GM23338 (cell line): ENCODE data around the gene ACSBG1. TPM values are rescaled to one million over a fixed set of nuclear protein-coding genes. Genes with fewer than 3 reads are reported as not detected.

Experiments
- ATAC-seq: fragments of 200-7000 bp; cut with Tn5 transposase; 3 replicates; pipeline ENCODE4 v1.9.1; 2020
- DNase-seq: peaks from one replicate; pipeline ENCODE4 v3.0.0-alpha.2; 2015; ENCODE audit warnings: low spot score
- H2AFZ ChIP-seq: fragments of 200-600 bp; sonication (generic); 2 replicates; pipeline ENCODE4 v1.8.0; 2016; ENCODE audit warnings: antibody characterized with exemption, mild to moderate bottlenecking, moderate library complexity
- H3F3A ChIP-seq: fragments of 200-600 bp; sonication (generic); replicated peaks from 2 replicates; pipeline ENCODE4 v1.8.0; 2017; ENCODE audit warnings: antibody characterized with exemption, mixed run types, low read depth
- H3K27ac ChIP-seq: fragments of 200-600 bp; sonication (generic); 2 replicates; pipeline ENCODE4 v1.6.1; 2016; ENCODE audit warnings: low read depth
- H3K27me3 ChIP-seq: fragments of 200-600 bp; sonication (generic); 2 replicates; pipeline ENCODE4 v1.8.0; 2016; ENCODE audit warnings: mild to moderate bottlenecking, mixed run types, moderate library complexity; ENCODE audit not compliant: insufficient read depth
- H3K36me3 ChIP-seq: fragments of 200-600 bp; sonication (generic); 2 replicates; pipeline ENCODE4 v1.8.0; 2016; ENCODE audit warnings: mild to moderate bottlenecking; ENCODE audit not compliant: insufficient read depth
- H3K4me1 ChIP-seq: fragments of 200-600 bp; sonication (generic); 2 replicates; pipeline ENCODE4 v1.8.0; 2016; ENCODE audit warnings: mild to moderate bottlenecking, moderate library complexity; ENCODE audit not compliant: insufficient read depth
- H3K4me2 ChIP-seq: fragments of 200-600 bp; sonication (generic); 2 replicates; pipeline ENCODE4 v1.7.1; 2017; ENCODE audit warnings: mixed run types
- H3K4me3 ChIP-seq: fragments of 200-600 bp; sonication (generic); 2 replicates; pipeline ENCODE4 v1.6.1; 2016; ENCODE audit warnings: mixed run types
- H3K79me2 ChIP-seq: fragments of 200-600 bp; sonication (generic); replicated peaks from 2 replicates; pipeline ENCODE4 v1.8.0; 2017; ENCODE audit warnings: mild to moderate bottlenecking; ENCODE audit not compliant: insufficient read depth
- H3K9me2 ChIP-seq: fragments of 200-600 bp; sonication (generic); 2 replicates; pipeline ENCODE4 v1.8.0; 2017; ENCODE audit not compliant: insufficient read depth
- H4K20me1 ChIP-seq: fragments of 200-600 bp; sonication (generic); replicated peaks from 2 replicates; pipeline ENCODE4 v1.8.0; 2017; ENCODE audit warnings: mild to moderate bottlenecking; ENCODE audit not compliant: insufficient read depth
- H3K27ac Mint-ChIP-seq: 2 replicates; pipeline ENCODE4 v1.8.0; 2020; ENCODE audit warnings: inconsistent platforms, mild to moderate bottlenecking, moderate library complexity, mixed read lengths
- H3K27me3 Mint-ChIP-seq: 3 replicates; pipeline ENCODE4 v1.8.0; 2022; ENCODE audit warnings: low read depth, mild to moderate bottlenecking, moderate library complexity, mixed read lengths, inconsistent platforms; ENCODE audit not compliant: insufficient read depth, poor library complexity
- H3K36me3 Mint-ChIP-seq: 3 replicates; pipeline ENCODE4 v1.8.0; 2021; ENCODE audit warnings: low read depth, mild to moderate bottlenecking, inconsistent platforms, moderate library complexity, mixed read lengths
- H3K4me1 Mint-ChIP-seq: 3 replicates; pipeline ENCODE4 v1.8.0; 2020; ENCODE audit warnings: mild to moderate bottlenecking, inconsistent platforms, mixed read lengths
- H3K4me3 Mint-ChIP-seq: 3 replicates; pipeline ENCODE4 v1.8.0; 2021; ENCODE audit warnings: moderate library complexity, mild to moderate bottlenecking, inconsistent platforms, mixed read lengths
- H3K9me3 Mint-ChIP-seq: 3 replicates; pipeline ENCODE4 v1.8.0; 2020; ENCODE audit warnings: moderate library complexity, mild to moderate bottlenecking, inconsistent platforms, mixed read lengths
- CREB1 ChIP-seq: fragments of 250-450 bp; sonication (Bioruptor Pico); IDR thresholded peaks from 2 replicates; pipeline ENCODE4 v1.5.0; 2020; ENCODE audit warnings: low read depth, mild to moderate bottlenecking, moderate library complexity
- EZH2 ChIP-seq: fragments of 200-600 bp; sonication (generic); IDR thresholded peaks from one replicate; pipeline ENCODE4 v1.8.0; 2017; ENCODE audit warnings: antibody characterized with exemption, mild to moderate bottlenecking, low read depth; ENCODE audit not compliant: unreplicated experiment
- EZH2phosphoT487 ChIP-seq: fragments of 200-600 bp; sonication (generic); IDR thresholded peaks from one replicate; pipeline ENCODE4 v1.8.1; 2018; ENCODE audit warnings: antibody characterized with exemption; ENCODE audit not compliant: unreplicated experiment
- JUNB ChIP-seq: IDR thresholded peaks from one replicate; pipeline ENCODE4 v1.6.1; 2016; ENCODE audit warnings: antibody characterized with exemption; ENCODE audit not compliant: unreplicated experiment
- NANOG ChIP-seq: IDR thresholded peaks from 2 replicates; pipeline ENCODE4 v1.6.1; 2016; ENCODE audit warnings: antibody characterized with exemption, borderline replicate concordance
- POLR2AphosphoS5 ChIP-seq: IDR thresholded peaks from 2 replicates; pipeline ENCODE4 v1.6.1; 2016; ENCODE audit warnings: antibody characterized with exemption, low read depth
- STAT1 ChIP-seq: IDR thresholded peaks from one replicate; pipeline ENCODE4 v1.6.1; 2016; ENCODE audit warnings: antibody characterized with exemption; ENCODE audit not compliant: unreplicated experiment
- ZNF114 ChIP-seq: fragments of 250-450 bp; sonication (Bioruptor Pico); IDR thresholded peaks from 2 replicates; pipeline ENCODE4 v1.5.0; 2020; ENCODE audit warnings: mild to moderate bottlenecking, moderate library complexity
- ZNF331 ChIP-seq: fragments of 250-450 bp; sonication (Bioruptor Pico); IDR thresholded peaks from 2 replicates; pipeline ENCODE4 v1.5.0; 2020; ENCODE audit warnings: low read depth, mild to moderate bottlenecking, moderate library complexity
- polyA plus RNA-seq: library from polyadenylated mRNA; unstranded; fragments of >200 nt; fragmentation: Nextera tagmentation; extraction: Ambion mirVana; gene quantifications from 2 replicates; pipeline ENCODE4 v1.2.1, GENCODE V29; 2016
- total RNA-seq: library from RNA; depleted of rRNA; stranded (reverse); fragments of >200 nt; shearing (Covaris generic); gene quantifications from 2 replicates; pipeline ENCODE4 v1.2.3, GENCODE V29; 2014
- TF ChIP-seq, protein P1 (sequence below): IDR thresholded peaks from one replicate; pipeline ENCODE4 v1.6.1; 2018; ENCODE audit warnings: antibody characterized with exemption; ENCODE audit not compliant: unreplicated experiment
- TF ChIP-seq, protein P2 (sequence below): IDR thresholded peaks from 2 replicates; pipeline ENCODE4 v1.6.1; 2016; ENCODE audit warnings: antibody characterized with exemption
- TF ChIP-seq, protein P3 (sequence below), 2 experiments: fragments of 200-600 bp in 1 of 2; sonication (generic) in 1 of 2; conservative IDR thresholded peaks; 2 replicates each; pipeline versions ENCODE4 v1.5.1 to v1.6.1; 2016 to 2017; ENCODE audit warnings: antibody characterized with exemption in 2 of 2, low read depth in 2 of 2, mild to moderate bottlenecking in 2 of 2, moderate library complexity in 1 of 2
- TF ChIP-seq, protein P4 (sequence below): fragments of 250-450 bp; sonication (Bioruptor Pico); IDR thresholded peaks from 2 replicates; pipeline ENCODE4 v1.5.0; 2020; ENCODE audit warnings: mild to moderate bottlenecking, moderate library complexity

Gene ACSBG1
- total and polyA plus RNA-seq, 2 experiments from 2014 or later, result 1.9 to 10.0 TPM

DNA sequence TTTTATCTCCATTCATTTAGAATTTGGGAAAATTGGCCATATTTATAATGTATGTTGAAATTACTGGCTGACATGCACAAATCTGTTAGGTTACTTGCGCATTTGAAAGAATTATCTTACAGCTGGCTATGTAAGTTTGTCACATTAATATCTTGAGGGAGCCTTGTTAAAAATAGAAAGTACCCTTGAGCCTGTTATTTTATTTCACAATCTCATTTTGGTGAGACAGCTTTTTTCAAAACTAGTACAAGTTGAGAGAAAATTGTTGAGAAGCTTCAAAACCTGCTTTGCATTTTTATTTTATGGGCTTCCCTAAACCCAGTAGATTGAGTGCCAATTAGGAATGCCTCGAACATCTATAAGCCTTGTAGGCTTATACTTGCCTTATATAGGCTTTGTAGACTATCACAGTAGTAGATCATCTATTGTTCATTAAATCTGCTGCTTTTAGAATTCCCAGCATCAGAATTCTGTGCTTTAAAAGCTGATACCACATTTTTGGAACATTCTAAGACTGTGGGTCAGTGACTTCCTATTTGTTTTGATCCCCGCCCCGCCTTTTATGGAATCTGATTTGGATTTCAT is 78.9 kb downstream of the ACSBG1 start:
- H3K27me3 ChIP-seq, result peaks cover 3% of the 10 kb centered on the region; the same call in 1 of the 2 replicates
- H3K9me2 ChIP-seq, result no peaks in the 10 kb centered on the region
- no peak overlapping the region for H3K4me3 ChIP-seq
- peaks cover 5% of the 10 kb centered on the region; the same call in 1 of the 3 replicates for H3K36me3 Mint-ChIP-seq
- H3K27ac Mint-ChIP-seq, result no peak overlapping the region
- no peak for DNase-seq
- H3F3A ChIP-seq, result no peaks in the 10 kb centered on the region; the same call in 1 of the 2 replicates
- peaks cover 30% of the 10 kb centered on the region for H3K4me1 ChIP-seq
- no peak overlapping the region for H3K4me3 Mint-ChIP-seq
- H3K27me3 Mint-ChIP-seq, result peaks cover 6% of the 10 kb centered on the region
- H4K20me1 ChIP-seq, result peaks cover 11% of the 10 kb centered on the region
- H3K4me1 Mint-ChIP-seq, result peaks cover 31% of the 10 kb centered on the region
- no peaks in the 10 kb centered on the region for H3K36me3 ChIP-seq
- H3K27ac ChIP-seq, result no peak overlapping the region
- H3K9me3 Mint-ChIP-seq, result no peaks in the 10 kb centered on the region
- TF ChIP-seq, protein P1, sequence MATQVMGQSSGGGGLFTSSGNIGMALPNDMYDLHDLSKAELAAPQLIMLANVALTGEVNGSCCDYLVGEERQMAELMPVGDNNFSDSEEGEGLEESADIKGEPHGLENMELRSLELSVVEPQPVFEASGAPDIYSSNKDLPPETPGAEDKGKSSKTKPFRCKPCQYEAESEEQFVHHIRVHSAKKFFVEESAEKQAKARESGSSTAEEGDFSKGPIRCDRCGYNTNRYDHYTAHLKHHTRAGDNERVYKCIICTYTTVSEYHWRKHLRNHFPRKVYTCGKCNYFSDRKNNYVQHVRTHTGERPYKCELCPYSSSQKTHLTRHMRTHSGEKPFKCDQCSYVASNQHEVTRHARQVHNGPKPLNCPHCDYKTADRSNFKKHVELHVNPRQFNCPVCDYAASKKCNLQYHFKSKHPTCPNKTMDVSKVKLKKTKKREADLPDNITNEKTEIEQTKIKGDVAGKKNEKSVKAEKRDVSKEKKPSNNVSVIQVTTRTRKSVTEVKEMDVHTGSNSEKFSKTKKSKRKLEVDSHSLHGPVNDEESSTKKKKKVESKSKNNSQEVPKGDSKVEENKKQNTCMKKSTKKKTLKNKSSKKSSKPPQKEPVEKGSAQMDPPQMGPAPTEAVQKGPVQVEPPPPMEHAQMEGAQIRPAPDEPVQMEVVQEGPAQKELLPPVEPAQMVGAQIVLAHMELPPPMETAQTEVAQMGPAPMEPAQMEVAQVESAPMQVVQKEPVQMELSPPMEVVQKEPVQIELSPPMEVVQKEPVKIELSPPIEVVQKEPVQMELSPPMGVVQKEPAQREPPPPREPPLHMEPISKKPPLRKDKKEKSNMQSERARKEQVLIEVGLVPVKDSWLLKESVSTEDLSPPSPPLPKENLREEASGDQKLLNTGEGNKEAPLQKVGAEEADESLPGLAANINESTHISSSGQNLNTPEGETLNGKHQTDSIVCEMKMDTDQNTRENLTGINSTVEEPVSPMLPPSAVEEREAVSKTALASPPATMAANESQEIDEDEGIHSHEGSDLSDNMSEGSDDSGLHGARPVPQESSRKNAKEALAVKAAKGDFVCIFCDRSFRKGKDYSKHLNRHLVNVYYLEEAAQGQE, result no peak
- TF ChIP-seq JUNB, result no peak
- TF ChIP-seq, protein P2, sequence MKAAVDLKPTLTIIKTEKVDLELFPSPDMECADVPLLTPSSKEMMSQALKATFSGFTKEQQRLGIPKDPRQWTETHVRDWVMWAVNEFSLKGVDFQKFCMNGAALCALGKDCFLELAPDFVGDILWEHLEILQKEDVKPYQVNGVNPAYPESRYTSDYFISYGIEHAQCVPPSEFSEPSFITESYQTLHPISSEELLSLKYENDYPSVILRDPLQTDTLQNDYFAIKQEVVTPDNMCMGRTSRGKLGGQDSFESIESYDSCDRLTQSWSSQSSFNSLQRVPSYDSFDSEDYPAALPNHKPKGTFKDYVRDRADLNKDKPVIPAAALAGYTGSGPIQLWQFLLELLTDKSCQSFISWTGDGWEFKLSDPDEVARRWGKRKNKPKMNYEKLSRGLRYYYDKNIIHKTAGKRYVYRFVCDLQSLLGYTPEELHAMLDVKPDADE, result no peak
- TF ChIP-seq ZNF114 (CRISPR knock-in tag), result no peak
- no peak for TF ChIP-seq CREB1 (CRISPR knock-in tag)
- TF ChIP-seq, protein P3, sequence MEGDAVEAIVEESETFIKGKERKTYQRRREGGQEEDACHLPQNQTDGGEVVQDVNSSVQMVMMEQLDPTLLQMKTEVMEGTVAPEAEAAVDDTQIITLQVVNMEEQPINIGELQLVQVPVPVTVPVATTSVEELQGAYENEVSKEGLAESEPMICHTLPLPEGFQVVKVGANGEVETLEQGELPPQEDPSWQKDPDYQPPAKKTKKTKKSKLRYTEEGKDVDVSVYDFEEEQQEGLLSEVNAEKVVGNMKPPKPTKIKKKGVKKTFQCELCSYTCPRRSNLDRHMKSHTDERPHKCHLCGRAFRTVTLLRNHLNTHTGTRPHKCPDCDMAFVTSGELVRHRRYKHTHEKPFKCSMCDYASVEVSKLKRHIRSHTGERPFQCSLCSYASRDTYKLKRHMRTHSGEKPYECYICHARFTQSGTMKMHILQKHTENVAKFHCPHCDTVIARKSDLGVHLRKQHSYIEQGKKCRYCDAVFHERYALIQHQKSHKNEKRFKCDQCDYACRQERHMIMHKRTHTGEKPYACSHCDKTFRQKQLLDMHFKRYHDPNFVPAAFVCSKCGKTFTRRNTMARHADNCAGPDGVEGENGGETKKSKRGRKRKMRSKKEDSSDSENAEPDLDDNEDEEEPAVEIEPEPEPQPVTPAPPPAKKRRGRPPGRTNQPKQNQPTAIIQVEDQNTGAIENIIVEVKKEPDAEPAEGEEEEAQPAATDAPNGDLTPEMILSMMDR (conservative IDR thresholded peaks at IDR 0.05; ENCODE audit: low read depth in 2 of 2), result no peak
- no peak for TF ChIP-seq NANOG
- TF ChIP-seq, protein P4, sequence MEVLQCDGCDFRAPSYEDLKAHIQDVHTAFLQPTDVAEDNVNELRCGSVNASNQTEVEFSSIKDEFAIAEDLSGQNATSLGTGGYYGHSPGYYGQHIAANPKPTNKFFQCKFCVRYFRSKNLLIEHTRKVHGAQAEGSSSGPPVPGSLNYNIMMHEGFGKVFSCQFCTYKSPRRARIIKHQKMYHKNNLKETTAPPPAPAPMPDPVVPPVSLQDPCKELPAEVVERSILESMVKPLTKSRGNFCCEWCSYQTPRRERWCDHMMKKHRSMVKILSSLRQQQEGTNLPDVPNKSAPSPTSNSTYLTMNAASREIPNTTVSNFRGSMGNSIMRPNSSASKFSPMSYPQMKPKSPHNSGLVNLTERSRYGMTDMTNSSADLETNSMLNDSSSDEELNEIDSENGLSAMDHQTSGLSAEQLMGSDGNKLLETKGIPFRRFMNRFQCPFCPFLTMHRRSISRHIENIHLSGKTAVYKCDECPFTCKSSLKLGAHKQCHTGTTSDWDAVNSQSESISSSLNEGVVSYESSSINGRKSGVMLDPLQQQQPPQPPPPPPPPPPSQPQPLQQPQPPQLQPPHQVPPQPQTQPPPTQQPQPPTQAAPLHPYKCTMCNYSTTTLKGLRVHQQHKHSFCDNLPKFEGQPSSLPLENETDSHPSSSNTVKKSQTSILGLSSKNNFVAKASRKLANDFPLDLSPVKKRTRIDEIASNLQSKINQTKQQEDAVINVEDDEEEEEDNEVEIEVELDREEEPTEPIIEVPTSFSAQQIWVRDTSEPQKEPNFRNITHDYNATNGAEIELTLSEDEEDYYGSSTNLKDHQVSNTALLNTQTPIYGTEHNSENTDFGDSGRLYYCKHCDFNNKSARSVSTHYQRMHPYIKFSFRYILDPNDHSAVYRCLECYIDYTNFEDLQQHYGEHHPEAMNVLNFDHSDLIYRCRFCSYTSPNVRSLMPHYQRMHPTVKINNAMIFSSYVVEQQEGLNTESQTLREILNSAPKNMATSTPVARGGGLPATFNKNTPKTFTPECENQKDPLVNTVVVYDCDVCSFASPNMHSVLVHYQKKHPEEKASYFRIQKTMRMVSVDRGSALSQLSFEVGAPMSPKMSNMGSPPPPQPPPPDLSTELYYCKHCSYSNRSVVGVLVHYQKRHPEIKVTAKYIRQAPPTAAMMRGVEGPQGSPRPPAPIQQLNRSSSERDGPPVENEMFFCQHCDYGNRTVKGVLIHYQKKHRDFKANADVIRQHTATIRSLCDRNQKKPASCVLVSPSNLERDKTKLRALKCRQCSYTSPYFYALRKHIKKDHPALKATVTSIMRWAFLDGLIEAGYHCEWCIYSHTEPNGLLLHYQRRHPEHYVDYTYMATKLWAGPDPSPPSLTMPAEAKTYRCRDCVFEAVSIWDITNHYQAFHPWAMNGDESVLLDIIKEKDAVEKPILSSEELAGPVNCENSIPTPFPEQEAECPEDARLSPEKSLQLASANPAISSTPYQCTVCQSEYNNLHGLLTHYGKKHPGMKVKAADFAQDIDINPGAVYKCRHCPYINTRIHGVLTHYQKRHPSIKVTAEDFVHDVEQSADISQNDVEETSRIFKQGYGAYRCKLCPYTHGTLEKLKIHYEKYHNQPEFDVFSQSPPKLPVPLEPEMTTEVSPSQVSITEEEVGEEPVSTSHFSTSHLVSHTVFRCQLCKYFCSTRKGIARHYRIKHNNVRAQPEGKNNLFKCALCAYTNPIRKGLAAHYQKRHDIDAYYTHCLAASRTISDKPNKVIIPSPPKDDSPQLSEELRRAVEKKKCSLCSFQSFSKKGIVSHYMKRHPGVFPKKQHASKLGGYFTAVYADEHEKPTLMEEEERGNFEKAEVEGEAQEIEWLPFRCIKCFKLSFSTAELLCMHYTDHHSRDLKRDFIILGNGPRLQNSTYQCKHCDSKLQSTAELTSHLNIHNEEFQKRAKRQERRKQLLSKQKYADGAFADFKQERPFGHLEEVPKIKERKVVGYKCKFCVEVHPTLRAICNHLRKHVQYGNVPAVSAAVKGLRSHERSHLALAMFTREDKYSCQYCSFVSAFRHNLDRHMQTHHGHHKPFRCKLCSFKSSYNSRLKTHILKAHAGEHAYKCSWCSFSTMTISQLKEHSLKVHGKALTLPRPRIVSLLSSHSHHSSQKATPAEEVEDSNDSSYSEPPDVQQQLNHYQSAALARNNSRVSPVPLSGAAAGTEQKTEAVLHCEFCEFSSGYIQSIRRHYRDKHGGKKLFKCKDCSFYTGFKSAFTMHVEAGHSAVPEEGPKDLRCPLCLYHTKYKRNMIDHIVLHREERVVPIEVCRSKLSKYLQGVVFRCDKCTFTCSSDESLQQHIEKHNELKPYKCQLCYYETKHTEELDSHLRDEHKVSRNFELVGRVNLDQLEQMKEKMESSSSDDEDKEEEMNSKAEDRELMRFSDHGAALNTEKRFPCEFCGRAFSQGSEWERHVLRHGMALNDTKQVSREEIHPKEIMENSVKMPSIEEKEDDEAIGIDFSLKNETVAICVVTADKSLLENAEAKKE (CRISPR knock-in tag), result no peak
- TF ChIP-seq EZH2, result no peak
- TF ChIP-seq EZH2phosphoT487, result no peak
- no peak for TF ChIP-seq STAT1
- TF ChIP-seq POLR2AphosphoS5, result no peak
- no peak for TF ChIP-seq ZNF331
- peak overlapping the region; percentile 59; the same call in 1 of the 2 replicates for H3K4me2 ChIP-seq
- peaks cover 33% of the 10 kb centered on the region for H3K79me2 ChIP-seq
- ATAC-seq, result no peak
- no peak overlapping the region for H2AFZ ChIP-seq
